OCI-M2 (cell line): ENCODE data around the gene TNK2.
"Not testable (repeated sequence)": the region's sequence is repeated elsewhere in the genome, so short reads cannot be mapped to it uniquely, and the experiment has no call there.

Source experiments
- DNase-seq: peaks from one replicate; lab custom pipeline; 2025; ENCODE audit not compliant: unreplicated experiment; lab: John Stamatoyannopoulos, UW

TNK2 gene

GRCh38 chr3:195872097-195872496 is 36.3 kb downstream of the TNK2 start:
- DNase-seq, result no peak

GRCh38 chr3:195871686-195872085 is 36.7 kb downstream of the TNK2 start:
- DNase-seq, result not testable (repeated sequence)

GRCh38 chr3:195870937-195871336 is 37.4 kb downstream of the TNK2 start:
- DNase-seq, result no peak

- no peak for DNase-seq
Observed at GRCh38 chr3:195870442-195870841, 37.9 kb downstream of the TNK2 start.

DNA sequence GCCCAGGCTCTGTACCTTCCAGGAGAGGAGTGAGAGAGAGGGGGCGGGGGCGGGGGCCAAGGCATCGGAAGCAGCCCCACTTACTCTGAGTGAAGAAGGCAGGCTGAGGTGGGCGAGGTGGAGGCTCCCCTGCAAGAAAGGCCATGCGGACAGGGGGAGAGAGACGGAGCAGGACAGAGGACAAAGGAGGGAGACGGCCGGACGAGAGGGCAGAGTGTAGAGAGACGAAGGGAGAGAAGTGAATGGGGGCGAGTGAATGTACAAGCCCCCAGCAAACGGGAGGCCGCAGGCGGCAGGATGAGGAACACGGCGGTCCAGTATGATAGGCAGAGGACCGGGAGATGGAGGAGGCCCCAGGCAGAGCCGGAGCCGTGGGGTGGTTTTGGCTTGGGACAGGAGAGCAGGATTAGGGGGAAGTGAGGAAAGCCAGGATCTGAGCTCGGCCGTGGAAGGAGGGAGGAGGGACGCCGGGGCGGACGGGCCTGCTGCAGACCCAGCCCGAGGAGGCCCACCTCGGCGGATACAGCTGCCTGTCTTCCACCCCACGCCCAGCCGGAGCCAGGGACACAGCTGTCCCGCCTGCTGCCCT is 38.8 kb downstream of the TNK2 start:
- DNase-seq, result no peak

DNA sequence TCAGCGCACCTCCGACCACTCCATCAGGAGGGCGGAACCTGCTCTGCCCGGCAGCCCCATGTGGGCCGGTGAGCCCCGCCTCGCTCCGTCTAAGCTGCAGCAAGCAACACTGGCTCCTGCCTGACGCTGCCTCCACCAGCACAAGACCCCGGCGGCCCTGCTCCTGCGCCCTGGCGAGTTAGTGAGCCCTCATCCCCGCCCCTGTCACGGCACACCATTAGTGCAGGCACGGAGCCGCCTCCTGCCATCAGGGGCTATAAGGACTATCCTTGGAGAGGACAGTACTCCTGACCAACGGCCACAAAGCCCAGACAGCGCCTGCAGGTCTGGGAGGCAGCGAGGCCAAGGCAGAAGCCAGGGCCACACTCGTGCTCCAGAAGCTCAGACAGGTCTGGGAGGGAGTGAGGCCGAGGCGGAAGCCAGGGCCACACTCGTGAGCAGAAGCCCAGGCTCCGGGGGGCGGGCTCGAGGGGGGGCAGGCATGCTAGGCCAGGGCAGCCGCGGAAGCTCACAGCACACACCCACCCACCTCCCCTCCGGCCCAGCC is 39.4 kb downstream of the TNK2 start:
- DNase-seq, result no peak

DNA sequence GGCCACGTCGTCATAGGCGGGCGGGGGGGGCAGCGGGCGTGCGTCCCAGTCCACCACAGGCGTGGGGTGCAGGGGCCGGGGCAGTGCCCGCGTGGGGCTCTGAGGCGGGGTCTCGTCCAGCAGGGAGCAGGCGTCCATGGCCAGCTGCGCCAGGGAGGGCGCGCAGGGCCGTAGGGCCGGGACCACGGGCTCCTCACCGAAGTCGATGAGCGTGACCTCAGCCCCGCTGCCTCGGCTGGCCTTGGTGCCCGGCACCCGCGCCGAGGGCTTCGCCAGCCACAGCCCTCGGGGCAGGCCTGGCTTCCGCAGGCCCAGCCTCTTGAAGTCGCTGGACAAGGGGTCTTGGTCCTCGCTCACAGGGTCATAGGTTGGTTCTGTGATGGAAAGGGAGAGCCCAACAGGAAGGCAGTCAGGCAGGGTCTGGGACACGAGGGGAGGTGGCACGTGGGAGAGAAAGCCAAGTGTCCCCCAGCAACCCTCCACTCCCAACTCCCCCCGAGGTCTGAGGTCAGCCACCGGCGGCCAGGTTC is 40.0 kb downstream of the TNK2 start:
- DNase-seq, result no peak

- no peak for DNase-seq
Observed at GRCh38 chr3:195867631-195868335, 40.6 kb downstream of the TNK2 start.

DNA sequence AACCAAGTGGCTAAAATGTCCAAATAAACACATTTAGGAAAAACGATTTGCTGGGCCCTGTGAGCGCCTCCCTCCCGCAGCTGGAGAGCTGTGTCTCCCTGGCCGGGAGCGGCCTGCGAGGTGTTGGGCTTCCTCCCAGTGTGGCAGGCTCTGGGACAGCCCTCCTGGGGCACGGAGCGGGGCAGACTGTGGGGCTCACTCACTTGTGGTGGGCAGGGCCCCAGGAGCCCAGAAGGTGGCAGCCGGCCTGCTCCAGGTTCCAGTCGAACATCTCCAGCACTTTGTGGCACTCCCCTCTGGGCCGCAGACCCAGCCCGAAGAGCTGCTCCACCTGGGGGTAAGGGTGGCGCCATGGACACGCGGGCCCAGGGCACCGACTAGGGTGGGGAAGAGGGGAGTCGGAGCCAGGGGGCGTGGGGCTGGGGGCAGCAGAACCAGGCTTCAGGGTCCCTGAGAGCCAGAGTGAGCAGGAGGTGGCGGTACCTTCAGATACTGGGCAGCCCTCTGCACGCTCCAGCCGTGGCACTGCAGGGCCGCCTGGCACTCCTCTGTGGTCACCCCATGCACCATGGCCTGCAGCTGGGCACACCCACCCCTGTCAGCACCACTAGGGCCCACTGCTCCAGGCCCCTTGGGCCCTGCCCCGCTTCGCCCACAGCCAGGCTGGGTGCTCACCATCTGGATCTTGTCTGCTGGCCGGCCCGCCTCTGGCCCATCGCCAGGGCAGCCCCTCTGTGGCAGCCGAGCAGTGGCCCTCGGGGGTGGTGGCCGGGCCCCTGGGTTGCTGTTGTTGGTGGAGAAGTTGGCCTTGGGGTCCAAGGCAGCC is 41.5 kb downstream of the TNK2 start:
- no peak for DNase-seq

DNA sequence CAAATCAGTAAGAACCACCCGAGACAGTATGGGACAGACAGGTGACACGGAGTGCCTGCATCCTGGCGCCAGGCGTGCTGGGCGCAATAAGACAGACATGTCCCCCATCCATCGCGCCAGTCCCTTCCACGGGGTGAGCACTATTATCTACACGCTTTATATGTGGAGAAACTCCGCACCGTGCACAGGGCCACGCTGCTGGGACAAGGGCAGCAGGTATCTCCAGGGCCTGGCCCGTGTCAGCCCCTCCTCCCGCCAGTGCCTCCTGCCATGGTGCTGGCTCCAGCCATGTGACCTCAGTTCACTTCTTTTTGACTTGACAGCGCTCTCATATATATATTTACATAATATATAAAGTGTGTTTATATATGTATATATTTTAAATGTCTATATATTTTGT is 42.6 kb downstream of the TNK2 start:
- no peak for DNase-seq

DNA sequence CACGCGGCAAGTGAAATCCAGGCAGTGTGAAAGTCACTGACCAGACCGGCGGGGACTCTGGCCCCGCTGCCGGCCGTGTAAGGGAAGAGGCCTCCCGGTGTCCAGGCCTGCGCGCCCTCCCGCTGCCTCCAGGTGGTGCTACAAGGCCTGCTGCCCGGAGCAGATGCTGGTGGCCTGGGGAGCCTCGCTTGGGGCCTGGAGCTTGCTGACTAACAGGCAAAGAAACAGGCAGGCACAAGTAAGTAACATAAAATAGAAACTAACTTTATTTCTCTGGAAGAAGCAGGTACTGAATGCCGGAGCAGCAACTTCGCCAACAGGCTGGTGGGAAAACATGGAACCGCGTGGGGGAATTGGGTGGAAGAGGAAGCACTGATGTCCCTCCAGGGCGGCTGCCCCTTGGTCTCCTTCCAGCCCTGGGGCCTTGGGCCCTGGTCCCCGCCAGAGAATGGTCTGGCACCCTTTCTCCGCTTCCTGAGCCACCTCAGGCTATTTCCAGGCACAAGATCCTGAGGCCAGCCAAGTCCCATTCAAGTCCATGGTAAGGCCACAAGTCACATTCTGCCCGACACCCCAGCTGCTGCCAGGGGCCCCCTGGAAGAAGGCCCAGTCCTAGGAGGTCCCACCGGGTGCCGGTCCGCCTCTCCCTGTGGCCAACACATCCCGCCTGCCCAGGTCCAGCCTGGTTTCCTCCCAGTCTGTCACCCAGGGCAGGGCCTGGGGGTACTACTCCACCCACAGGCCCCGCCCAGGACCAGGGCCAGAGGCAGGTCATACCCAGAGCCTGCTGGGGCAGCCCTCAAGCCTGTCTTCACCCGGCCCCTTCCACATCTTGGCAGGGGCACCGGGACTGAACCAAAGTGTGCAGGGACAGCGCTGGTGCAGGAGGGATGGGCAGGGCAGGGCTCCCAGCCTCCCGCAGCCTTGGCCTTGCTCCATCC is 45.0 kb downstream of the TNK2 start:
- DNase-seq, result peak; percentile 2

DNA sequence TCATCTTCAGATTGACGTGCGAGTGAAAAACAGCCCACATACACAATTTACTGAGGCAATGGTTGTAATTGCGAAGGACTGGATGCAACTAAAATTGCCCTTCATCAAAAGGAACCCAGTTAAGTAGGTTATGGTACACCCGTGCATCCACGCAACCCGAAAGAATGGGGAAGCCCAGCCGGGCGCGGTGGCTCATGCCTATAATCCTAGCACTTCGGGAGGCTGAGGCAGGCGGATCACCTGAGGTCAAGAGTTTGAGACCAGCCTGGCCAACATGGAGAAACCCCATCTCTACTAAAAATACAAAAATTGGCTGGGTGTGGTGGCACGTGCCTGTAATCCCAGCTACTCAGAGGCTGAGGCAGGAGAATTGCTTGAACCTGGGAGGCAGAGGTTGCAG is 46.0 kb downstream of the TNK2 start:
- not testable (repeated sequence) for DNase-seq

GRCh38 chr3:195860456-195860855 is 47.9 kb downstream of the TNK2 start:
- DNase-seq, result no peak

DNA sequence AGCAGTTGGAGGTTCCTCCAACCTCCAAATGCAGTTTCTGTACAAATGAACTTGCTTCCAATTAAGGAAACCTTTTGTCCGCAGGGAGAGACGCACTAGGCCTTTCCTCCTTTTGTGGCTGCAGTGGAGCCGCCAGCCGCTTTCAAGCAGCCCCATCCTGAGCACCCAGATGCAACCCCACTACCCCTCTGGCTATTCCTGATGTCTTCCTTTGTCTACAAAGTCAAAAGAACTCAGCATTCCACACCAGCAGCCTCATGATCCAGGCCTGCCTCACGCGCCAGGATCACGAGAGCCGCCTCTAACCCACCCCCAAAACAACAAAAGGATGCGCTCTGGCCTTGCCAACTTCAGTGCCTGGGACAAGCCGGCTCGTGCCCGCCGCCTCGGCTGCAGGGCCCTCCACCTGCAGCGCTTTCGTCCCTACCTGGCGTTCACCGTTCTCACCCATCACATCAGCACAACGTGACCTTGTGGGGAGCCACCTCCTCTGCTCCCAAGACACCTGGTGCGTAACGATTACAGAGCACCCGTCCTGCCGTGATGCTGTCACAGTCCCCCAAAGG is 48.4 kb downstream of the TNK2 start:
- DNase-seq, result no peak

GRCh38 chr3:195859061-195859845 is 49.1 kb downstream of the TNK2 start:
- peak; percentile 16 for DNase-seq

GRCh38 chr3:195856410-195857084 is 51.8 kb downstream of the TNK2 start:
- DNase-seq, result peak; percentile 41

- DNase-seq, result no peak
Observed at GRCh38 chr3:195855471-195856409, 52.6 kb downstream of the TNK2 start.
